SK-N-SH treated with all-trans-retinoic acid at 6 μM for 48 hours (cell line): ENCODE data around the gene VMP1.

ENCODE experiments used
- ATAC-seq: fragments of 200-7000 bp; cut with Tn5 transposase; 3 replicates; pipeline ENCODE4 v1.9.1; 2020; ENCODE audit warnings: mild to moderate bottlenecking, moderate library complexity
- ARNTL ChIP-seq: fragments of 450-650 bp; formaldehyde crosslinking; IDR thresholded peaks from 2 replicates; pipeline ENCODE4 v1.5.0; 2020; ENCODE audit warnings: low read depth, mild to moderate bottlenecking, moderate library complexity, borderline replicate concordance
- BACH2 ChIP-seq: fragments of 250-450 bp; sonication (Bioruptor Pico); IDR thresholded peaks from 2 replicates; pipeline ENCODE4 v1.9.0; 2021; ENCODE audit warnings: mild to moderate bottlenecking, borderline replicate concordance
- CSDC2 ChIP-seq: fragments of 250-450 bp; sonication (Bioruptor Pico); IDR thresholded peaks from 2 replicates; pipeline ENCODE4 v1.5.0; 2020; ENCODE audit warnings: mild to moderate bottlenecking, moderate library complexity
- ESRRG ChIP-seq: fragments of 250-450 bp; sonication (Bioruptor Pico); IDR thresholded peaks from 2 replicates; pipeline ENCODE4 v1.6.1; 2021; ENCODE audit warnings: mild to moderate bottlenecking
- GLIS3 ChIP-seq: fragments of 250-450 bp; sonication (Bioruptor Pico); IDR thresholded peaks from 2 replicates; pipeline ENCODE4 v1.5.0; 2020; ENCODE audit warnings: mild to moderate bottlenecking, moderate library complexity
- ISL1 ChIP-seq: fragments of 250-450 bp; sonication (Bioruptor Pico); IDR thresholded peaks from 2 replicates; pipeline ENCODE4 v2.1.2; 2022; ENCODE audit warnings: mild to moderate bottlenecking, moderate library complexity
- OSR1 ChIP-seq: fragments of 250-450 bp; sonication (Bioruptor Pico); IDR thresholded peaks from 2 replicates; pipeline ENCODE4 v1.8.0; 2022; ENCODE audit warnings: moderate library complexity, mild to moderate bottlenecking, inconsistent platforms
- PPARA ChIP-seq: fragments of 250-450 bp; sonication (Bioruptor Pico); IDR thresholded peaks from 2 replicates; pipeline ENCODE4 v1.5.0; 2020; ENCODE audit warnings: mild to moderate bottlenecking, borderline replicate concordance
- RARB ChIP-seq: fragments of 250-450 bp; sonication (Bioruptor Pico); IDR thresholded peaks from 2 replicates; pipeline ENCODE4 v1.8.0; 2021; ENCODE audit warnings: mild to moderate bottlenecking, moderate library complexity
- SNAI2 ChIP-seq: fragments of 250-450 bp; sonication (Bioruptor Pico); IDR thresholded peaks from 2 replicates; pipeline ENCODE4 v1.5.0; 2020; ENCODE audit warnings: mild to moderate bottlenecking, moderate library complexity
- TCF4 ChIP-seq: fragments of 250-450 bp; sonication (Bioruptor Pico); IDR thresholded peaks from 2 replicates; pipeline ENCODE4 v1.8.0; 2021; ENCODE audit warnings: mild to moderate bottlenecking, moderate library complexity, borderline replicate concordance
- TOX ChIP-seq: fragments of 250-450 bp; sonication (Bioruptor Pico); IDR thresholded peaks from 2 replicates; pipeline ENCODE4 v1.8.0; 2021; ENCODE audit warnings: mild to moderate bottlenecking, moderate library complexity, borderline replicate concordance
- ZC3H10 ChIP-seq: fragments of 250-450 bp; sonication (Bioruptor Pico); IDR thresholded peaks from 2 replicates; pipeline ENCODE4 v1.5.1; 2021; ENCODE audit warnings: mild to moderate bottlenecking, moderate library complexity
- ZFP3 ChIP-seq: fragments of 250-450 bp; sonication (Bioruptor Pico); IDR thresholded peaks from 2 replicates; pipeline ENCODE4 v1.5.0; 2020; ENCODE audit warnings: mild to moderate bottlenecking, moderate library complexity
- ZFP30 ChIP-seq: fragments of 450-650 bp; formaldehyde crosslinking; IDR thresholded peaks from 2 replicates; pipeline ENCODE4 v1.5.0; 2022; ENCODE audit warnings: mild to moderate bottlenecking, moderate library complexity
- ZNF565 ChIP-seq: fragments of 450-650 bp; formaldehyde crosslinking; conservative IDR thresholded peaks from 2 replicates; pipeline ENCODE4 v1.5.0; 2020; ENCODE audit warnings: low read depth, mild to moderate bottlenecking, moderate library complexity
- ZNF70 ChIP-seq: fragments of 450-650 bp; formaldehyde crosslinking; IDR thresholded peaks from 2 replicates; pipeline ENCODE4 v1.5.0; 2020; ENCODE audit warnings: mild to moderate bottlenecking, moderate library complexity
- ZNF8 ChIP-seq: fragments of 450-650 bp; formaldehyde crosslinking; IDR thresholded peaks from 2 replicates; pipeline ENCODE4 v1.5.0; 2020; ENCODE audit warnings: mild to moderate bottlenecking, moderate library complexity
- TF ChIP-seq, protein P1 (sequence below): fragments of 250-450 bp; sonication (Bioruptor Pico); IDR thresholded peaks from 2 replicates; pipeline ENCODE4 v1.5.1; 2021; ENCODE audit warnings: mild to moderate bottlenecking, moderate library complexity
- TF ChIP-seq, protein P2 (sequence below): fragments of 250-450 bp; sonication (Bioruptor Pico); IDR thresholded peaks from 2 replicates; pipeline ENCODE4 v1.8.0; 2021; ENCODE audit warnings: low read depth, mild to moderate bottlenecking, moderate library complexity, borderline replicate concordance
- TF ChIP-seq, protein P3 (sequence below): fragments of 250-450 bp; sonication (Bioruptor Pico); IDR thresholded peaks from 2 replicates; pipeline ENCODE4 v1.5.1; 2020; ENCODE audit warnings: low read depth, mild to moderate bottlenecking, moderate library complexity
- TF ChIP-seq, protein P4 (sequence below): fragments of 250-450 bp; sonication (Bioruptor Pico); IDR thresholded peaks from 2 replicates; pipeline ENCODE4 v1.5.0; 2020; ENCODE audit warnings: mild to moderate bottlenecking, moderate library complexity

The VMP1 gene

DNA sequence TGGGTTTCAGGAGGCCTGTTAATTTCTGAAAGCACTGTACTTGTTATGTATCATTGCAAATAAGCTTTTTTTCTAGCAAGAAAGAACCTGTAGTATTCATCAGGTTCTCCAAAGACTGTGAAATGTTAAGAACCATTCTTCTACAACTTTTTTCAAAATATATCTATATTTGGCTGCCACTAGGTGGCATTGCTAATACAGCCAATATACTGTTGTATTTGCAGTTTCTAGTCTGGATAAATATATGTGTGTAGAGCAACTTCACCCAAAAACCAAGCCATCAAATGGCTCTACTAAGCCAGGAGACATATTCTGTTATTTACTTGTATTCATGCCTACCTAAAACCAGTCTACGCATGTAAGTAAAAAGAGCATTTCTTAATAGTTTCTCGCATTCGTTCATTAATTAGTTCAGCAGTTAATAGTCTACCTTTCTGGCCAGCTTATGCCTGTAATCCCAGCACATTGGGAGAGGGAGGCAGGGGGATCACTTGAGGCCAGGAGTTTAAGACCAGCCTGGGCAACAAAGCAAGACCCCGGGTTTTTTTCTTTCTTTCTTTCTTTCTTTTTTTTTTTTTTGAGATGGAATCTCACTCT, 39.5 kb downstream of the VMP1 start (continued):
- TF ChIP-seq, protein P1, sequence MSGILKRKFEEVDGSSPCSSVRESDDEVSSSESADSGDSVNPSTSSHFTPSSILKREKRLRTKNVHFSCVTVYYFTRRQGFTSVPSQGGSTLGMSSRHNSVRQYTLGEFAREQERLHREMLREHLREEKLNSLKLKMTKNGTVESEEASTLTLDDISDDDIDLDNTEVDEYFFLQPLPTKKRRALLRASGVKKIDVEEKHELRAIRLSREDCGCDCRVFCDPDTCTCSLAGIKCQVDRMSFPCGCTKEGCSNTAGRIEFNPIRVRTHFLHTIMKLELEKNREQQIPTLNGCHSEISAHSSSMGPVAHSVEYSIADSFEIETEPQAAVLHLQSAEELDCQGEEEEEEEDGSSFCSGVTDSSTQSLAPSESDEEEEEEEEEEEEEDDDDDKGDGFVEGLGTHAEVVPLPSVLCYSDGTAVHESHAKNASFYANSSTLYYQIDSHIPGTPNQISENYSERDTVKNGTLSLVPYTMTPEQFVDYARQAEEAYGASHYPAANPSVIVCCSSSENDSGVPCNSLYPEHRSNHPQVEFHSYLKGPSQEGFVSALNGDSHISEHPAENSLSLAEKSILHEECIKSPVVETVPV (CRISPR knock-in tag) = no peak
- TF ChIP-seq BACH2 (CRISPR knock-in tag) (no peak), ESRRG (CRISPR knock-in tag) (no peak), ZFP30 (CRISPR knock-in tag) (no peak), GLIS3 (no peak)
- TF ChIP-seq, protein P2, sequence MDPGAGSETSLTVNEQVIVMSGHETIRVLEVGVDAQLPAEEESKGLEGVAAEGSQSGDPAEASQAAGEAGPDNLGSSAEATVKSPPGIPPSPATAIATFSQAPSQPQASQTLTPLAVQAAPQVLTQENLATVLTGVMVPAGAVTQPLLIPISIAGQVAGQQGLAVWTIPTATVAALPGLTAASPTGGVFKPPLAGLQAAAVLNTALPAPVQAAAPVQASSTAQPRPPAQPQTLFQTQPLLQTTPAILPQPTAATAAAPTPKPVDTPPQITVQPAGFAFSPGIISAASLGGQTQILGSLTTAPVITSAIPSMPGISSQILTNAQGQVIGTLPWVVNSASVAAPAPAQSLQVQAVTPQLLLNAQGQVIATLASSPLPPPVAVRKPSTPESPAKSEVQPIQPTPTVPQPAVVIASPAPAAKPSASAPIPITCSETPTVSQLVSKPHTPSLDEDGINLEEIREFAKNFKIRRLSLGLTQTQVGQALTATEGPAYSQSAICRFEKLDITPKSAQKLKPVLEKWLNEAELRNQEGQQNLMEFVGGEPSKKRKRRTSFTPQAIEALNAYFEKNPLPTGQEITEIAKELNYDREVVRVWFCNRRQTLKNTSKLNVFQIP (CRISPR knock-in tag) = no peak

DNA sequence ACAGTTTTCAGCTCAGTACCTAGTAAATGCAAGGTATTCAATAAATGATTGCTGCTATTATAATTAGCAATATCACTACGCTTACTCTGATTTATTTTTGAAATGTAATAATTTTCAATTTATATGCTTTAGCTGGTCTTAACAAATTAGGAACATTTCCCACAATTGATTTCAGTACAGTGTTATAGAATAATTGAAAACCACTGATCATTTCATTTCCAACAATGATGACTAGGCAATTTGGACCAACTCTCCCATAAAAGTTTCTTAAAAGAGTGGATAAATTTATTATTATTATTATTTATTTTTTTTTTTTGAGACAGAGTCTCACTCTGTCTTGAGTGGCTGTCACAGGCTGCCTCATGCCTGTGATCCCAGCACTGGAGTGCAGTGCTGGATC, 41.1 kb downstream of the VMP1 start:
- no peak for TF ChIP-seq RARB
- TF ChIP-seq ZFP3 (CRISPR knock-in tag) = no peak
- TF ChIP-seq, all 23 proteins: peak for 0
- ATAC-seq = no peak

DNA sequence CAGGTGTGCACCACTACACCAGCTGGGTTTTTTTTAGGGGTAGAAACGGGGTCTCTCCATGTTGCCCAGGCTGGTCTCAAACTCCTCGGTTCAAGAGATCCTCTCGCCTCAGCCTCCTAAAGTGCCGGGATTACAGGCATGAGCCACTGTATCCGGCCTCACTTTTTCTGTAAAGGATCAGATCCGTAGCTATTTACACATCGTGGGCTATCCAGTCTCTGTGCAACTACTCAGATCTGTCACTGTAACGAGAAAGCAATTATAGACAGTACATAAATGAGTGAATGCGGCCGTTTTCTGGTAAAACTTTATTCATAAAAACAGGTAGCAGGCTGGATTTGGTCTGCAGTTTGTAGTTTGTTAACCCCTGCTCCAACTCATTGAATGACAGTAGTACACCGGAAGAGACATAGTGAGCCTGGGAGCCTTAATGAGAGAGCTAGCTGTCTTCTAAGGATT, 44.5 kb downstream of the VMP1 start:
- no peak for ATAC-seq
- TF ChIP-seq ESRRG (CRISPR knock-in tag) = no peak
- no peak for TF ChIP-seq RARB
- TF ChIP-seq BACH2 (CRISPR knock-in tag) = no peak
- TF ChIP-seq ZFP3 (CRISPR knock-in tag) = no peak
- TF ChIP-seq SNAI2 (CRISPR knock-in tag) = no peak
- TF ChIP-seq ZNF8 (CRISPR knock-in tag) = no peak
- TF ChIP-seq TCF4 (CRISPR knock-in tag) = no peak
- TF ChIP-seq OSR1 (CRISPR knock-in tag) = no peak
- TF ChIP-seq, protein P1 (CRISPR knock-in tag) = no peak
- no peak for TF ChIP-seq CSDC2 (CRISPR knock-in tag)
- no peak for TF ChIP-seq ZNF70 (CRISPR knock-in tag)
- no peak for TF ChIP-seq ARNTL (CRISPR knock-in tag)
- TF ChIP-seq ZFP30 (CRISPR knock-in tag) = no peak
- no peak for TF ChIP-seq ZNF565
- TF ChIP-seq, protein P3, sequence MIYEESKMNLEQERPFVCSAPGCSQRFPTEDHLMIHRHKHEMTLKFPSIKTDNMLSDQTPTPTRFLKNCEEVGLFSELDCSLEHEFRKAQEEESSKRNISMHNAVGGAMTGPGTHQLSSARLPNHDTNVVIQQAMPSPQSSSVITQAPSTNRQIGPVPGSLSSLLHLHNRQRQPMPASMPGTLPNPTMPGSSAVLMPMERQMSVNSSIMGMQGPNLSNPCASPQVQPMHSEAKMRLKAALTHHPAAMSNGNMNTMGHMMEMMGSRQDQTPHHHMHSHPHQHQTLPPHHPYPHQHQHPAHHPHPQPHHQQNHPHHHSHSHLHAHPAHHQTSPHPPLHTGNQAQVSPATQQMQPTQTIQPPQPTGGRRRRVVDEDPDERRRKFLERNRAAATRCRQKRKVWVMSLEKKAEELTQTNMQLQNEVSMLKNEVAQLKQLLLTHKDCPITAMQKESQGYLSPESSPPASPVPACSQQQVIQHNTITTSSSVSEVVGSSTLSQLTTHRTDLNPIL = no peak
- TF ChIP-seq GLIS3 = no peak
- no peak for TF ChIP-seq ZC3H10 (CRISPR knock-in tag)
- no peak for TF ChIP-seq PPARA (CRISPR knock-in tag)
- no peak for TF ChIP-seq TOX
- TF ChIP-seq, protein P2 (CRISPR knock-in tag) = no peak

DNA sequence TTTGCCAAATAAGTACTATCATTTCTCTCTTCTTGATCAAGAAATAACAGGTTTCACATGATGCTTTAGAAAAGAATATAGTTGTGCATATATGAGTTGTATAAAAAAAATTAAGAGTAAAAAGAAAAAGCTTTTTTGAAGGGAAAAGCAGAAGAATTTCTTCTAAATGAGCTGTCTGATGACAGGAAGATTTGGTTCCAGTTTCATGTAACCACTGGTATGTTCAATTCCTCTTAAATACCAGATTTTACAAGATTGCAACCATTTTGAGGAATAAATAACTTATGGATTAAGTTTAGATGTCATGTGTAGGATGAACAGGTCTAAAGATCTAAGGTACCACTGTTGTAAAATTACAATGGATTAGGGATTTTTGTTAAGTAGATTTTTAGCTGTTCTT, 45.0 kb downstream of the VMP1 start:
- ATAC-seq = no peak
- TF ChIP-seq PPARA (CRISPR knock-in tag) = no peak
- no peak for TF ChIP-seq ISL1 (CRISPR knock-in tag)
- TF ChIP-seq, protein P4, sequence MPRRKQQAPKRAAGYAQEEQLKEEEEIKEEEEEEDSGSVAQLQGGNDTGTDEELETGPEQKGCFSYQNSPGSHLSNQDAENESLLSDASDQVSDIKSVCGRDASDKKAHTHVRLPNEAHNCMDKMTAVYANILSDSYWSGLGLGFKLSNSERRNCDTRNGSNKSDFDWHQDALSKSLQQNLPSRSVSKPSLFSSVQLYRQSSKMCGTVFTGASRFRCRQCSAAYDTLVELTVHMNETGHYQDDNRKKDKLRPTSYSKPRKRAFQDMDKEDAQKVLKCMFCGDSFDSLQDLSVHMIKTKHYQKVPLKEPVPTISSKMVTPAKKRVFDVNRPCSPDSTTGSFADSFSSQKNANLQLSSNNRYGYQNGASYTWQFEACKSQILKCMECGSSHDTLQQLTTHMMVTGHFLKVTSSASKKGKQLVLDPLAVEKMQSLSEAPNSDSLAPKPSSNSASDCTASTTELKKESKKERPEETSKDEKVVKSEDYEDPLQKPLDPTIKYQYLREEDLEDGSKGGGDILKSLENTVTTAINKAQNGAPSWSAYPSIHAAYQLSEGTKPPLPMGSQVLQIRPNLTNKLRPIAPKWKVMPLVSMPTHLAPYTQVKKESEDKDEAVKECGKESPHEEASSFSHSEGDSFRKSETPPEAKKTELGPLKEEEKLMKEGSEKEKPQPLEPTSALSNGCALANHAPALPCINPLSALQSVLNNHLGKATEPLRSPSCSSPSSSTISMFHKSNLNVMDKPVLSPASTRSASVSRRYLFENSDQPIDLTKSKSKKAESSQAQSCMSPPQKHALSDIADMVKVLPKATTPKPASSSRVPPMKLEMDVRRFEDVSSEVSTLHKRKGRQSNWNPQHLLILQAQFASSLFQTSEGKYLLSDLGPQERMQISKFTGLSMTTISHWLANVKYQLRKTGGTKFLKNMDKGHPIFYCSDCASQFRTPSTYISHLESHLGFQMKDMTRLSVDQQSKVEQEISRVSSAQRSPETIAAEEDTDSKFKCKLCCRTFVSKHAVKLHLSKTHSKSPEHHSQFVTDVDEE (CRISPR knock-in tag) = no peak
- TF ChIP-seq ZNF565 = no peak
- TF ChIP-seq OSR1 (CRISPR knock-in tag) = no peak
- TF ChIP-seq TCF4 (CRISPR knock-in tag) = no peak
- TF ChIP-seq, protein P2 (CRISPR knock-in tag) = no peak
- TF ChIP-seq RARB = no peak
- no peak for TF ChIP-seq SNAI2 (CRISPR knock-in tag)
